ENCODE measurements around the gene SFSWAP. TPM values are rescaled to one million over a fixed set of nuclear protein-coding genes. Genes with fewer than 3 reads are reported as not detected.

Gene SFSWAP
- total RNA-seq, 2 donors from 2014 or later, result 31.6 to 45.8 TPM

- Histone ChIP-seq H3K27ac (no peak overlapping the region), H3K4me1 (no peaks in the 10 kb centered on the region), H3K36me3 (replicated peaks in 1 of 2; ENCODE audit: insufficient read depth in 1 of 2, low read depth in 2 of 2) (peaks cover under 1 to 51% of the 10 kb centered on the region in 2 donors), H3K4me3 (no peak overlapping the region), H3K27me3 (no peaks in the 10 kb centered on the region), H3K9me3 (no peaks in the 10 kb centered on the region)
- DNase-seq, result no peak
- 85 to 93% methylated on average over 8 of the region's 8 CpGs for WGBS, 2 donors
- TF ChIP-seq CTCF (IDR thresholded peaks at IDR 0.05) (no peak), POLR2A (IDR thresholded peaks at IDR 0.05) (no peak)
- intact Hi-C loops (cut with DNase I), result no loop called here
- no peak for ATAC-seq
Measured at GRCh38 chr12:131720241-131720640, 9.4 kb downstream of the SFSWAP start.

GRCh38 chr12:131720921-131721320 lies 10.0 kb downstream of the SFSWAP start:
- no peak overlapping the region for H3K27ac ChIP-seq
- no peaks in the 10 kb centered on the region for H3K9me3 ChIP-seq
- no peaks in the 10 kb centered on the region for H3K4me1 ChIP-seq
- intact Hi-C loops (cut with DNase I), result no loop called here
- peaks cover 0 to 45% of the 10 kb centered on the region in 2 donors for H3K36me3 ChIP-seq (replicated peaks in 1 of 2; ENCODE audit: insufficient read depth in 1 of 2, low read depth in 2 of 2)
- 84 to 91% methylated on average over 7 of the region's 7 CpGs for WGBS, 2 donors
- H3K27me3 ChIP-seq, result no peaks in the 10 kb centered on the region
- H3K4me3 ChIP-seq, result no peak overlapping the region
- no peak for TF ChIP-seq CTCF (IDR thresholded peaks at IDR 0.05)
- TF ChIP-seq POLR2A (IDR thresholded peaks at IDR 0.05), result no peak
- ATAC-seq (no peak), DNase-seq (no peak)

- no peak for DNase-seq
- H3K27me3 ChIP-seq, result no peaks in the 10 kb centered on the region
- ATAC-seq, result no peak
- H3K4me3 ChIP-seq, result no peak overlapping the region
- H3K9me3 ChIP-seq, result no peaks in the 10 kb centered on the region
- H3K27ac ChIP-seq, result no peak overlapping the region
- peaks cover 0 to 39% of the 10 kb centered on the region in 2 donors for H3K36me3 ChIP-seq (replicated peaks in 1 of 2; ENCODE audit: insufficient read depth in 1 of 2, low read depth in 2 of 2)
- no peak for TF ChIP-seq POLR2A (IDR thresholded peaks at IDR 0.05)
- no peak for TF ChIP-seq CTCF (IDR thresholded peaks at IDR 0.05)
- intact Hi-C loops (cut with DNase I), result no loop called here
- 89 to 93% methylated on average over 1 of the region's 1 CpG for WGBS, 2 donors
- H3K4me1 ChIP-seq, result no peaks in the 10 kb centered on the region
Measured at GRCh38 chr12:131721548-131721947, 10.7 kb downstream of the SFSWAP start.

- H3K27ac ChIP-seq, result no peak overlapping the region
- peaks cover 7 to 43% of the 10 kb centered on the region in 2 donors for H3K36me3 ChIP-seq (replicated peaks in 1 of 2; ENCODE audit: insufficient read depth in 1 of 2, low read depth in 2 of 2)
- TF ChIP-seq POLR2A (IDR thresholded peaks at IDR 0.05) (no peak), CTCF (IDR thresholded peaks at IDR 0.05) (no peak)
- no peak for ATAC-seq
- 67 to 72% methylated on average over 5 of the region's 5 CpGs for WGBS, 2 donors
- no peaks in the 10 kb centered on the region for H3K4me1 ChIP-seq
- no peaks in the 10 kb centered on the region for H3K27me3 ChIP-seq
- DNase-seq, result no peak
- intact Hi-C loops (cut with DNase I), result no loop called here
- H3K4me3 ChIP-seq, result no peak overlapping the region
- H3K9me3 ChIP-seq, result no peaks in the 10 kb centered on the region
Measured at GRCh38 chr12:131723532-131723931, 12.6 kb downstream of the SFSWAP start.

GRCh38 chr12:131724534-131724933 lies 13.6 kb downstream of the SFSWAP start:
- 84% methylated on average over 2 of the region's 2 CpGs for WGBS, 2 donors

More at GRCh38 chr12:131724534-131724933, 13.6 kb downstream of the SFSWAP start:
- H3K4me3 ChIP-seq, result no peak overlapping the region
- ATAC-seq (no peak), DNase-seq (no peak)
- intact Hi-C loops (cut with DNase I), result no loop called here
- TF ChIP-seq POLR2A (IDR thresholded peaks at IDR 0.05), result no peak
- TF ChIP-seq CTCF (IDR thresholded peaks at IDR 0.05), result no peak
- H3K9me3 ChIP-seq, result no peaks in the 10 kb centered on the region
- no peaks in the 10 kb centered on the region for H3K27me3 ChIP-seq
- no peaks in the 10 kb centered on the region for H3K4me1 ChIP-seq
- H3K36me3 ChIP-seq (replicated peaks in 1 of 2; ENCODE audit: insufficient read depth in 1 of 2, low read depth in 2 of 2), result peaks cover 13 to 42% of the 10 kb centered on the region in 2 donors
- no peak overlapping the region for H3K27ac ChIP-seq
